Neural cell (in vitro differentiated cells): ENCODE measurements around the gene PRMT3. TPM values are rescaled to one million over a fixed set of nuclear protein-coding genes. Genes with fewer than 3 reads are reported as not detected.

Experiments
- H2AFZ ChIP-seq: fragments of 200-600, 300-800 bp; sonication (generic), shearing (Covaris generic); 2 replicates; pipeline ENCODE4 v1.6.0; 2014; ENCODE audit warnings: low read depth, mild to moderate bottlenecking, antibody characterized with exemption, low read length, moderate library complexity
- H3F3A ChIP-seq: fragments of 200-600 bp; shearing (Covaris generic); 2 replicates; pipeline ENCODE4 v1.6.1; 2016; ENCODE audit warnings: mild to moderate bottlenecking, moderate library complexity, mixed read lengths, antibody characterized with exemption, low read length; ENCODE audit not compliant: insufficient read depth, poor library complexity, severe bottlenecking
- H3K27ac ChIP-seq: fragments of 200-600, 300-800 bp; sonication (generic), shearing (Covaris generic); 2 replicates; pipeline ENCODE4 v1.5.1; 2014; ENCODE audit warnings: mild to moderate bottlenecking, low read length, moderate library complexity
- H3K27me3 ChIP-seq: fragments of 300-800, 200-600 bp; sonication (generic), shearing (Covaris generic); 2 replicates; pipeline ENCODE4 v1.6.0; 2014; ENCODE audit warnings: mild to moderate bottlenecking, low read depth, low read length, moderate library complexity; ENCODE audit not compliant: insufficient read depth
- H3K36me3 ChIP-seq: fragments of 300-800, 200-600 bp; sonication (generic), shearing (Covaris generic); 2 replicates; pipeline ENCODE4 v1.5.1; 2014; ENCODE audit warnings: mild to moderate bottlenecking, antibody characterized with exemption, low read length, moderate library complexity; ENCODE audit not compliant: insufficient read depth
- H3K4me2 ChIP-seq: fragments of 300-800, 200-600 bp; sonication (generic), shearing (Covaris generic); 2 replicates; pipeline ENCODE4 v1.6.0; 2014; ENCODE audit warnings: mild to moderate bottlenecking, low read length
- H3K4me3 ChIP-seq: fragments of 300-800, 200-600 bp; sonication (generic), shearing (Covaris generic); 2 replicates; pipeline ENCODE4 v1.5.1; 2014; ENCODE audit warnings: mild to moderate bottlenecking, low read length, moderate library complexity
- H3K79me2 ChIP-seq: fragments of 200-600 bp; shearing (Covaris generic); replicated peaks from 2 replicates; pipeline ENCODE4 v1.6.0; 2014; ENCODE audit warnings: mild to moderate bottlenecking, low read length, moderate library complexity; ENCODE audit not compliant: insufficient read depth
- H3K9ac ChIP-seq: fragments of 300-800, 200-600 bp; sonication (generic), shearing (Covaris generic); 2 replicates; pipeline ENCODE4 v1.6.1; 2016; ENCODE audit warnings: mild to moderate bottlenecking, low read length, mixed read lengths
- H3K9me2 ChIP-seq: fragments of 200-600 bp; shearing (Covaris generic); 2 replicates; pipeline ENCODE4 v1.6.1; 2016; ENCODE audit warnings: mild to moderate bottlenecking, low read length, mixed read lengths; ENCODE audit not compliant: insufficient read depth
- H3K9me3 ChIP-seq: fragments of 200-600, 300-800 bp; sonication (generic), shearing (Covaris generic); 2 replicates; pipeline ENCODE4 v1.6.1; 2016; ENCODE audit warnings: mild to moderate bottlenecking, mixed run types, low read length, moderate library complexity, mixed read lengths
- H4K20me1 ChIP-seq: fragments of 200-600 bp; shearing (Covaris generic); 2 replicates; pipeline ENCODE4 v1.6.1; 2016; ENCODE audit warnings: mild to moderate bottlenecking, mixed run types; ENCODE audit not compliant: insufficient read depth
- CTCF ChIP-seq: fragments of 450-650 bp; IDR thresholded peaks from 2 replicates; pipeline ENCODE4 v1.5.1; 2014; ENCODE audit warnings: antibody characterized with exemption, mild to moderate bottlenecking, moderate library complexity; ENCODE audit not compliant: poor library complexity, severe bottlenecking
- EP300 ChIP-seq: fragments of 450-650 bp; conservative IDR thresholded peaks from 2 replicates; pipeline ENCODE4 v1.6.1; 2014; ENCODE audit warnings: antibody characterized with exemption, mild to moderate bottlenecking, moderate library complexity; ENCODE audit not compliant: poor library complexity, severe bottlenecking
- EZH2 ChIP-seq: fragments of 200-600, 300-800 bp; shearing (Covaris generic), sonication (generic); IDR thresholded peaks from 2 replicates; pipeline ENCODE4 v1.6.1; 2014; ENCODE audit warnings: antibody characterized with exemption, low read length, borderline replicate concordance, mild to moderate bottlenecking; ENCODE audit not compliant: insufficient read depth, poor library complexity, severe bottlenecking
- MXI1 ChIP-seq: fragments of 450-650 bp; conservative IDR thresholded peaks from 2 replicates; pipeline ENCODE4 v1.6.1; 2014; ENCODE audit warnings: antibody characterized with exemption, mild to moderate bottlenecking; ENCODE audit not compliant: poor library complexity, severe bottlenecking
- POLR2AphosphoS5 ChIP-seq: IDR thresholded peaks from 2 replicates; pipeline ENCODE4 v1.6.1; 2012
- RAD21 ChIP-seq: fragments of 450-650 bp; conservative IDR thresholded peaks from 2 replicates; pipeline ENCODE4 v1.6.1; 2014; ENCODE audit warnings: antibody characterized with exemption, mild to moderate bottlenecking, moderate library complexity
- REST ChIP-seq: IDR thresholded peaks from 2 replicates; pipeline ENCODE4 v1.6.1; 2012; ENCODE audit warnings: borderline replicate concordance
- SMC3 ChIP-seq: fragments of 450-650 bp; conservative IDR thresholded peaks from 2 replicates; pipeline ENCODE4 v1.6.1; 2014; ENCODE audit warnings: antibody characterized with exemption, mild to moderate bottlenecking, moderate library complexity; ENCODE audit not compliant: poor library complexity
- TAF1 ChIP-seq: IDR thresholded peaks from 2 replicates; pipeline ENCODE4 v1.6.1; 2012; ENCODE audit warnings: low read depth
- polyA plus RNA-seq: library from polyadenylated mRNA; depleted of rRNA; stranded (reverse); fragments of >200 nt; gene quantifications from 2 replicates; pipeline ENCODE4 v1.2.3, GENCODE V29; 2014

PRMT3 gene
- polyA plus RNA-seq, 1 donor from 2014 or later = 16.5 TPM

GRCh38 chr11:20457001-20457799 is 69.7 kb downstream of the PRMT3 start:
- H3K27me3 ChIP-seq = no peaks in the 10 kb centered on the region
- TF ChIP-seq RAD21 = no peak
- no peak for TF ChIP-seq POLR2AphosphoS5
- no peak for TF ChIP-seq TAF1
- no peak for TF ChIP-seq EP300
- TF ChIP-seq EZH2 = no peak
- TF ChIP-seq SMC3 = no peak
- no peak for TF ChIP-seq REST
- TF ChIP-seq CTCF = no peak
- TF ChIP-seq MXI1 = no peak
- H3K9me3 ChIP-seq = no peaks in the 10 kb centered on the region
- no peak overlapping the region for H3K4me3 ChIP-seq
- no peaks in the 10 kb centered on the region for H3K9me2 ChIP-seq
- H4K20me1 ChIP-seq = no peaks in the 10 kb centered on the region
- no peaks in the 10 kb centered on the region for H3K79me2 ChIP-seq
- no peak overlapping the region for H3K27ac ChIP-seq
- no peak overlapping the region for H3K4me2 ChIP-seq
- H2AFZ ChIP-seq = no peak overlapping the region
- no peaks in the 10 kb centered on the region for H3K36me3 ChIP-seq
- no peaks in the 10 kb centered on the region for H3F3A ChIP-seq
- no peak overlapping the region for H3K9ac ChIP-seq

- Histone ChIP-seq H3K9ac (no peak overlapping the region), H2AFZ (no peak overlapping the region), H3K27me3 (no peaks in the 10 kb centered on the region)
These were observed 70.6 kb downstream of the PRMT3 start for GRCh38 chr11:20457934-20458680.

More at GRCh38 chr11:20457934-20458680, 70.6 kb downstream of the PRMT3 start:
- Histone ChIP-seq H3K4me3 (no peak overlapping the region), H3K79me2 (no peaks in the 10 kb centered on the region), H3K9me2 (no peaks in the 10 kb centered on the region), H3K27ac (no peak overlapping the region), H3F3A (no peaks in the 10 kb centered on the region), H3K9me3 (no peaks in the 10 kb centered on the region), H3K4me2 (no peak overlapping the region), H3K36me3 (no peaks in the 10 kb centered on the region), H4K20me1 (no peaks in the 10 kb centered on the region)
- TF ChIP-seq SMC3 (no peak), CTCF (no peak), MXI1 (no peak), TAF1 (no peak), POLR2AphosphoS5 (no peak), EZH2 (no peak), EP300 (no peak), RAD21 (no peak), REST (no peak)
